ENCODE results near the gene MCM5.

DNA sequence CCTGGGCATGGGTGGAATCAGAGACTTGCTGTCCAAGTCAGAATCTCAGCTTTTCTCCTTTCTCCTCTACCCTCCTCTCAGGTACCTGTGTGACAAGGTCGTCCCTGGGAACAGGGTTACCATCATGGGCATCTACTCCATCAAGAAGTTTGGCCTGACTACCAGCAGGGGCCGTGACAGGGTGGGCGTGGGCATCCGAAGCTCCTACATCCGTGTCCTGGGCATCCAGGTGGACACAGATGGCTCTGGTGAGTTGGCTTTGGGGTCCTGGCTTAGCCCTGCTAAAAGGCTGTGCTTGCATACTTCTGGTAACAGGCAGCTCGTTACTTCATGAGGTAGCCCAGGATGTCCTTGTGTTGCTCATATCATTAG lies 10.7 kb downstream of the MCM5 start:
- TF ChIP-seq, protein P1, sequence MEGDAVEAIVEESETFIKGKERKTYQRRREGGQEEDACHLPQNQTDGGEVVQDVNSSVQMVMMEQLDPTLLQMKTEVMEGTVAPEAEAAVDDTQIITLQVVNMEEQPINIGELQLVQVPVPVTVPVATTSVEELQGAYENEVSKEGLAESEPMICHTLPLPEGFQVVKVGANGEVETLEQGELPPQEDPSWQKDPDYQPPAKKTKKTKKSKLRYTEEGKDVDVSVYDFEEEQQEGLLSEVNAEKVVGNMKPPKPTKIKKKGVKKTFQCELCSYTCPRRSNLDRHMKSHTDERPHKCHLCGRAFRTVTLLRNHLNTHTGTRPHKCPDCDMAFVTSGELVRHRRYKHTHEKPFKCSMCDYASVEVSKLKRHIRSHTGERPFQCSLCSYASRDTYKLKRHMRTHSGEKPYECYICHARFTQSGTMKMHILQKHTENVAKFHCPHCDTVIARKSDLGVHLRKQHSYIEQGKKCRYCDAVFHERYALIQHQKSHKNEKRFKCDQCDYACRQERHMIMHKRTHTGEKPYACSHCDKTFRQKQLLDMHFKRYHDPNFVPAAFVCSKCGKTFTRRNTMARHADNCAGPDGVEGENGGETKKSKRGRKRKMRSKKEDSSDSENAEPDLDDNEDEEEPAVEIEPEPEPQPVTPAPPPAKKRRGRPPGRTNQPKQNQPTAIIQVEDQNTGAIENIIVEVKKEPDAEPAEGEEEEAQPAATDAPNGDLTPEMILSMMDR (conservative IDR thresholded peaks at IDR 0.05; ENCODE audit: low read depth in 2 of 2), result no peak
- no peak for TF ChIP-seq POLR2AphosphoS5 (IDR thresholded peaks at IDR 0.05; ENCODE audit: low read depth)
- no peak for TF ChIP-seq CREB1 (CRISPR knock-in tag; IDR thresholded peaks at IDR 0.05; ENCODE audit: low read depth)
- TF ChIP-seq EZH2 (IDR thresholded peaks at IDR 0.05; ENCODE audit: low read depth, unreplicated experiment), result no peak
- TF ChIP-seq, protein P2, sequence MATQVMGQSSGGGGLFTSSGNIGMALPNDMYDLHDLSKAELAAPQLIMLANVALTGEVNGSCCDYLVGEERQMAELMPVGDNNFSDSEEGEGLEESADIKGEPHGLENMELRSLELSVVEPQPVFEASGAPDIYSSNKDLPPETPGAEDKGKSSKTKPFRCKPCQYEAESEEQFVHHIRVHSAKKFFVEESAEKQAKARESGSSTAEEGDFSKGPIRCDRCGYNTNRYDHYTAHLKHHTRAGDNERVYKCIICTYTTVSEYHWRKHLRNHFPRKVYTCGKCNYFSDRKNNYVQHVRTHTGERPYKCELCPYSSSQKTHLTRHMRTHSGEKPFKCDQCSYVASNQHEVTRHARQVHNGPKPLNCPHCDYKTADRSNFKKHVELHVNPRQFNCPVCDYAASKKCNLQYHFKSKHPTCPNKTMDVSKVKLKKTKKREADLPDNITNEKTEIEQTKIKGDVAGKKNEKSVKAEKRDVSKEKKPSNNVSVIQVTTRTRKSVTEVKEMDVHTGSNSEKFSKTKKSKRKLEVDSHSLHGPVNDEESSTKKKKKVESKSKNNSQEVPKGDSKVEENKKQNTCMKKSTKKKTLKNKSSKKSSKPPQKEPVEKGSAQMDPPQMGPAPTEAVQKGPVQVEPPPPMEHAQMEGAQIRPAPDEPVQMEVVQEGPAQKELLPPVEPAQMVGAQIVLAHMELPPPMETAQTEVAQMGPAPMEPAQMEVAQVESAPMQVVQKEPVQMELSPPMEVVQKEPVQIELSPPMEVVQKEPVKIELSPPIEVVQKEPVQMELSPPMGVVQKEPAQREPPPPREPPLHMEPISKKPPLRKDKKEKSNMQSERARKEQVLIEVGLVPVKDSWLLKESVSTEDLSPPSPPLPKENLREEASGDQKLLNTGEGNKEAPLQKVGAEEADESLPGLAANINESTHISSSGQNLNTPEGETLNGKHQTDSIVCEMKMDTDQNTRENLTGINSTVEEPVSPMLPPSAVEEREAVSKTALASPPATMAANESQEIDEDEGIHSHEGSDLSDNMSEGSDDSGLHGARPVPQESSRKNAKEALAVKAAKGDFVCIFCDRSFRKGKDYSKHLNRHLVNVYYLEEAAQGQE (IDR thresholded peaks at IDR 0.05; ENCODE audit: unreplicated experiment), result no peak
- no peak for TF ChIP-seq NANOG (IDR thresholded peaks at IDR 0.05; ENCODE audit: borderline replicate concordance)

Measured in GM23338 (cell line).